ENCODE measurements around the gene SULT1C2.

GRCh38 chr2:108287169-108287568, 1.5 kb upstream of the SULT1C2 start:
- TF ChIP-seq POLR2A (IDR thresholded peaks at IDR 0.05; ENCODE audit: extremely low read depth, insufficient read length) (no peak), CTCF (IDR thresholded peaks at IDR 0.05; ENCODE audit: low read depth, low read length) (no peak), MYC (IDR thresholded peaks at IDR 0.05; ENCODE audit: low read depth, low read length) (no peak), MAX (IDR thresholded peaks at IDR 0.05; ENCODE audit: low read depth, low read length) (no peak)

Measured in NB4 (cell line).